GM23338 (cell line): ENCODE results near the gene TANGO2. TPM values are rescaled to one million over a fixed set of nuclear protein-coding genes. Genes with fewer than 3 reads are reported as not detected.

Experiments used
- ATAC-seq: fragments of 200-7000 bp; cut with Tn5 transposase; 3 replicates; pipeline ENCODE4 v1.9.1; 2020
- DNase-seq: peaks from one replicate; pipeline ENCODE4 v3.0.0-alpha.2; 2015; ENCODE audit warnings: low spot score
- H2AFZ ChIP-seq: fragments of 200-600 bp; sonication (generic); 2 replicates; pipeline ENCODE4 v1.8.0; 2016; ENCODE audit warnings: antibody characterized with exemption, mild to moderate bottlenecking, moderate library complexity
- H3F3A ChIP-seq: fragments of 200-600 bp; sonication (generic); replicated peaks from 2 replicates; pipeline ENCODE4 v1.8.0; 2017; ENCODE audit warnings: antibody characterized with exemption, mixed run types, low read depth
- H3K27ac ChIP-seq: fragments of 200-600 bp; sonication (generic); 2 replicates; pipeline ENCODE4 v1.6.1; 2016; ENCODE audit warnings: low read depth
- H3K27me3 ChIP-seq: fragments of 200-600 bp; sonication (generic); 2 replicates; pipeline ENCODE4 v1.8.0; 2016; ENCODE audit warnings: mild to moderate bottlenecking, mixed run types, moderate library complexity; ENCODE audit not compliant: insufficient read depth
- H3K36me3 ChIP-seq: fragments of 200-600 bp; sonication (generic); 2 replicates; pipeline ENCODE4 v1.8.0; 2016; ENCODE audit warnings: mild to moderate bottlenecking; ENCODE audit not compliant: insufficient read depth
- H3K4me1 ChIP-seq: fragments of 200-600 bp; sonication (generic); 2 replicates; pipeline ENCODE4 v1.8.0; 2016; ENCODE audit warnings: mild to moderate bottlenecking, moderate library complexity; ENCODE audit not compliant: insufficient read depth
- H3K4me2 ChIP-seq: fragments of 200-600 bp; sonication (generic); 2 replicates; pipeline ENCODE4 v1.7.1; 2017; ENCODE audit warnings: mixed run types
- H3K4me3 ChIP-seq: fragments of 200-600 bp; sonication (generic); 2 replicates; pipeline ENCODE4 v1.6.1; 2016; ENCODE audit warnings: mixed run types
- H3K79me2 ChIP-seq: fragments of 200-600 bp; sonication (generic); replicated peaks from 2 replicates; pipeline ENCODE4 v1.8.0; 2017; ENCODE audit warnings: mild to moderate bottlenecking; ENCODE audit not compliant: insufficient read depth
- H3K9me2 ChIP-seq: fragments of 200-600 bp; sonication (generic); 2 replicates; pipeline ENCODE4 v1.8.0; 2017; ENCODE audit not compliant: insufficient read depth
- H4K20me1 ChIP-seq: fragments of 200-600 bp; sonication (generic); replicated peaks from 2 replicates; pipeline ENCODE4 v1.8.0; 2017; ENCODE audit warnings: mild to moderate bottlenecking; ENCODE audit not compliant: insufficient read depth
- H3K27ac Mint-ChIP-seq: 2 replicates; pipeline ENCODE4 v1.8.0; 2020; ENCODE audit warnings: inconsistent platforms, mild to moderate bottlenecking, moderate library complexity, mixed read lengths
- H3K27me3 Mint-ChIP-seq: 3 replicates; pipeline ENCODE4 v1.8.0; 2022; ENCODE audit warnings: low read depth, mild to moderate bottlenecking, moderate library complexity, mixed read lengths, inconsistent platforms; ENCODE audit not compliant: insufficient read depth, poor library complexity
- H3K36me3 Mint-ChIP-seq: 3 replicates; pipeline ENCODE4 v1.8.0; 2021; ENCODE audit warnings: low read depth, mild to moderate bottlenecking, inconsistent platforms, moderate library complexity, mixed read lengths
- H3K4me1 Mint-ChIP-seq: 3 replicates; pipeline ENCODE4 v1.8.0; 2020; ENCODE audit warnings: mild to moderate bottlenecking, inconsistent platforms, mixed read lengths
- H3K4me3 Mint-ChIP-seq: 3 replicates; pipeline ENCODE4 v1.8.0; 2021; ENCODE audit warnings: moderate library complexity, mild to moderate bottlenecking, inconsistent platforms, mixed read lengths
- H3K9me3 Mint-ChIP-seq: 3 replicates; pipeline ENCODE4 v1.8.0; 2020; ENCODE audit warnings: moderate library complexity, mild to moderate bottlenecking, inconsistent platforms, mixed read lengths
- CREB1 ChIP-seq: fragments of 250-450 bp; sonication (Bioruptor Pico); IDR thresholded peaks from 2 replicates; pipeline ENCODE4 v1.5.0; 2020; ENCODE audit warnings: low read depth, mild to moderate bottlenecking, moderate library complexity
- CTCF ChIP-seq, 2 experiments: fragments of 200-600 bp in 1 of 2; sonication (generic) in 1 of 2; conservative IDR thresholded peaks; 2 replicates each; pipeline versions ENCODE4 v1.5.1 to v1.6.1; 2016 to 2017; ENCODE audit warnings: antibody characterized with exemption in 2 of 2, low read depth in 2 of 2, mild to moderate bottlenecking in 2 of 2, moderate library complexity in 1 of 2
- EZH2 ChIP-seq: fragments of 200-600 bp; sonication (generic); IDR thresholded peaks from one replicate; pipeline ENCODE4 v1.8.0; 2017; ENCODE audit warnings: antibody characterized with exemption, mild to moderate bottlenecking, low read depth; ENCODE audit not compliant: unreplicated experiment
- EZH2phosphoT487 ChIP-seq: fragments of 200-600 bp; sonication (generic); IDR thresholded peaks from one replicate; pipeline ENCODE4 v1.8.1; 2018; ENCODE audit warnings: antibody characterized with exemption; ENCODE audit not compliant: unreplicated experiment
- JUNB ChIP-seq: IDR thresholded peaks from one replicate; pipeline ENCODE4 v1.6.1; 2016; ENCODE audit warnings: antibody characterized with exemption; ENCODE audit not compliant: unreplicated experiment
- NANOG ChIP-seq: IDR thresholded peaks from 2 replicates; pipeline ENCODE4 v1.6.1; 2016; ENCODE audit warnings: antibody characterized with exemption, borderline replicate concordance
- POLR2AphosphoS5 ChIP-seq: IDR thresholded peaks from 2 replicates; pipeline ENCODE4 v1.6.1; 2016; ENCODE audit warnings: antibody characterized with exemption, low read depth
- STAT1 ChIP-seq: IDR thresholded peaks from one replicate; pipeline ENCODE4 v1.6.1; 2016; ENCODE audit warnings: antibody characterized with exemption; ENCODE audit not compliant: unreplicated experiment
- ZNF114 ChIP-seq: fragments of 250-450 bp; sonication (Bioruptor Pico); IDR thresholded peaks from 2 replicates; pipeline ENCODE4 v1.5.0; 2020; ENCODE audit warnings: mild to moderate bottlenecking, moderate library complexity
- ZNF331 ChIP-seq: fragments of 250-450 bp; sonication (Bioruptor Pico); IDR thresholded peaks from 2 replicates; pipeline ENCODE4 v1.5.0; 2020; ENCODE audit warnings: low read depth, mild to moderate bottlenecking, moderate library complexity
- polyA plus RNA-seq: library from polyadenylated mRNA; unstranded; fragments of >200 nt; fragmentation: Nextera tagmentation; extraction: Ambion mirVana; gene quantifications from 2 replicates; pipeline ENCODE4 v1.2.1, GENCODE V29; 2016
- total RNA-seq: library from RNA; depleted of rRNA; stranded (reverse); fragments of >200 nt; shearing (Covaris generic); gene quantifications from 2 replicates; pipeline ENCODE4 v1.2.3, GENCODE V29; 2014
- TF ChIP-seq, protein P1 (sequence below): fragments of 250-450 bp; sonication (Bioruptor Pico); IDR thresholded peaks from 2 replicates; pipeline ENCODE4 v1.5.0; 2020; ENCODE audit warnings: mild to moderate bottlenecking, moderate library complexity
- TF ChIP-seq, protein P2 (sequence below): IDR thresholded peaks from one replicate; pipeline ENCODE4 v1.6.1; 2018; ENCODE audit warnings: antibody characterized with exemption; ENCODE audit not compliant: unreplicated experiment

Gene TANGO2
- total and polyA plus RNA-seq, 2 experiments from 2014 or later: 6.9 to 15.0 TPM

- TF ChIP-seq ZNF114 (no peak), NANOG (no peak), EZH2 (no peak)
Observed at GRCh38 chr22:19996694-19997384, 24.1 kb upstream of the TANGO2 start (continued).

DNA sequence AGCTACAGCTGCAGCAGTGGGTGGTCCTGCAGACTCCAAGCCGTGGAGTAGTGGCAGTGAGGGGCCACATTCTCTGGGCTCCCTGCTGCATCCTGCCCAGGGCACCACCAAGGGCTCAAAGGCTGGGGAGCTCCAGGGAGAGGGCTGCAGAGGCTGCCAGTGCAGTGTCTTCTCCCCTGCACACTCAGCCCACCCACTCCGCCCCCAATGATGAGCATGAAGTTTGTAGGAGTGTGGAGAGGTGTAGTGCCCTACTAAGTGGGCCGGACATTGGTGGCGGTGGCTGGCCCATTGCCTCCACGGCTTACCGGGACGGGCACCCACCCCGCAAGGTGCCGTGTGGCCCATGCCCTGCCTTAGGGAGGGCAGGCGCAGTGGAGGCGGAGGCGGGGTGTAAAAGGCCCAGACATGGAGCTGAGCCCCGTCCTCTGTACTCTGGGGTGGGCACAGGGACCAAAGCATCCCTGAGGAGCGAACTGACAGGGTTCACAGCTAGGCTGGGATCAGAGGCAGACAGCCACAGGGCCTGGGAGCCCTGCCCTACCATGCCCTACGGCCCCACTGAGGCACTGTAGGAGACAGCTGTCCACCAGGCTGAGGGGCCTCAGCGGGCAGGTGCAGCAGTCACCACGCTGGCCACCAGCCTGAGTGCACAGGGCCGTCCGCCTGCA, 23.2 kb upstream of the TANGO2 start:
- no peaks in the 10 kb centered on the region for H3F3A ChIP-seq
- H4K20me1 ChIP-seq: no peaks in the 10 kb centered on the region; the same call in 1 of the 2 replicates
- no peak for ATAC-seq
- H3K27ac ChIP-seq: no peak overlapping the region
- Mint-ChIP-seq H3K27me3 (peaks cover 9% of the 10 kb centered on the region), H3K4me1 (peaks cover 31% of the 10 kb centered on the region), H3K9me3 (no peaks in the 10 kb centered on the region), H3K36me3 (no peaks in the 10 kb centered on the region), H3K27ac (no peak overlapping the region), H3K4me3 (no peak overlapping the region)
- DNase-seq: no peak
- peaks cover 17% of the 10 kb centered on the region for H3K4me1 ChIP-seq
- no peak overlapping the region for H2AFZ ChIP-seq
- no peak overlapping the region for H3K4me2 ChIP-seq
- no peak overlapping the region for H3K4me3 ChIP-seq
- H3K79me2 ChIP-seq: no peaks in the 10 kb centered on the region
- no peaks in the 10 kb centered on the region for H3K36me3 ChIP-seq
- no peaks in the 10 kb centered on the region for H3K9me2 ChIP-seq
- no peaks in the 10 kb centered on the region for H3K27me3 ChIP-seq
- TF ChIP-seq CTCF (conservative IDR thresholded peaks at IDR 0.05; ENCODE audit: low read depth in 2 of 2): no peak
- TF ChIP-seq EZH2: no peak
- TF ChIP-seq, protein P1, sequence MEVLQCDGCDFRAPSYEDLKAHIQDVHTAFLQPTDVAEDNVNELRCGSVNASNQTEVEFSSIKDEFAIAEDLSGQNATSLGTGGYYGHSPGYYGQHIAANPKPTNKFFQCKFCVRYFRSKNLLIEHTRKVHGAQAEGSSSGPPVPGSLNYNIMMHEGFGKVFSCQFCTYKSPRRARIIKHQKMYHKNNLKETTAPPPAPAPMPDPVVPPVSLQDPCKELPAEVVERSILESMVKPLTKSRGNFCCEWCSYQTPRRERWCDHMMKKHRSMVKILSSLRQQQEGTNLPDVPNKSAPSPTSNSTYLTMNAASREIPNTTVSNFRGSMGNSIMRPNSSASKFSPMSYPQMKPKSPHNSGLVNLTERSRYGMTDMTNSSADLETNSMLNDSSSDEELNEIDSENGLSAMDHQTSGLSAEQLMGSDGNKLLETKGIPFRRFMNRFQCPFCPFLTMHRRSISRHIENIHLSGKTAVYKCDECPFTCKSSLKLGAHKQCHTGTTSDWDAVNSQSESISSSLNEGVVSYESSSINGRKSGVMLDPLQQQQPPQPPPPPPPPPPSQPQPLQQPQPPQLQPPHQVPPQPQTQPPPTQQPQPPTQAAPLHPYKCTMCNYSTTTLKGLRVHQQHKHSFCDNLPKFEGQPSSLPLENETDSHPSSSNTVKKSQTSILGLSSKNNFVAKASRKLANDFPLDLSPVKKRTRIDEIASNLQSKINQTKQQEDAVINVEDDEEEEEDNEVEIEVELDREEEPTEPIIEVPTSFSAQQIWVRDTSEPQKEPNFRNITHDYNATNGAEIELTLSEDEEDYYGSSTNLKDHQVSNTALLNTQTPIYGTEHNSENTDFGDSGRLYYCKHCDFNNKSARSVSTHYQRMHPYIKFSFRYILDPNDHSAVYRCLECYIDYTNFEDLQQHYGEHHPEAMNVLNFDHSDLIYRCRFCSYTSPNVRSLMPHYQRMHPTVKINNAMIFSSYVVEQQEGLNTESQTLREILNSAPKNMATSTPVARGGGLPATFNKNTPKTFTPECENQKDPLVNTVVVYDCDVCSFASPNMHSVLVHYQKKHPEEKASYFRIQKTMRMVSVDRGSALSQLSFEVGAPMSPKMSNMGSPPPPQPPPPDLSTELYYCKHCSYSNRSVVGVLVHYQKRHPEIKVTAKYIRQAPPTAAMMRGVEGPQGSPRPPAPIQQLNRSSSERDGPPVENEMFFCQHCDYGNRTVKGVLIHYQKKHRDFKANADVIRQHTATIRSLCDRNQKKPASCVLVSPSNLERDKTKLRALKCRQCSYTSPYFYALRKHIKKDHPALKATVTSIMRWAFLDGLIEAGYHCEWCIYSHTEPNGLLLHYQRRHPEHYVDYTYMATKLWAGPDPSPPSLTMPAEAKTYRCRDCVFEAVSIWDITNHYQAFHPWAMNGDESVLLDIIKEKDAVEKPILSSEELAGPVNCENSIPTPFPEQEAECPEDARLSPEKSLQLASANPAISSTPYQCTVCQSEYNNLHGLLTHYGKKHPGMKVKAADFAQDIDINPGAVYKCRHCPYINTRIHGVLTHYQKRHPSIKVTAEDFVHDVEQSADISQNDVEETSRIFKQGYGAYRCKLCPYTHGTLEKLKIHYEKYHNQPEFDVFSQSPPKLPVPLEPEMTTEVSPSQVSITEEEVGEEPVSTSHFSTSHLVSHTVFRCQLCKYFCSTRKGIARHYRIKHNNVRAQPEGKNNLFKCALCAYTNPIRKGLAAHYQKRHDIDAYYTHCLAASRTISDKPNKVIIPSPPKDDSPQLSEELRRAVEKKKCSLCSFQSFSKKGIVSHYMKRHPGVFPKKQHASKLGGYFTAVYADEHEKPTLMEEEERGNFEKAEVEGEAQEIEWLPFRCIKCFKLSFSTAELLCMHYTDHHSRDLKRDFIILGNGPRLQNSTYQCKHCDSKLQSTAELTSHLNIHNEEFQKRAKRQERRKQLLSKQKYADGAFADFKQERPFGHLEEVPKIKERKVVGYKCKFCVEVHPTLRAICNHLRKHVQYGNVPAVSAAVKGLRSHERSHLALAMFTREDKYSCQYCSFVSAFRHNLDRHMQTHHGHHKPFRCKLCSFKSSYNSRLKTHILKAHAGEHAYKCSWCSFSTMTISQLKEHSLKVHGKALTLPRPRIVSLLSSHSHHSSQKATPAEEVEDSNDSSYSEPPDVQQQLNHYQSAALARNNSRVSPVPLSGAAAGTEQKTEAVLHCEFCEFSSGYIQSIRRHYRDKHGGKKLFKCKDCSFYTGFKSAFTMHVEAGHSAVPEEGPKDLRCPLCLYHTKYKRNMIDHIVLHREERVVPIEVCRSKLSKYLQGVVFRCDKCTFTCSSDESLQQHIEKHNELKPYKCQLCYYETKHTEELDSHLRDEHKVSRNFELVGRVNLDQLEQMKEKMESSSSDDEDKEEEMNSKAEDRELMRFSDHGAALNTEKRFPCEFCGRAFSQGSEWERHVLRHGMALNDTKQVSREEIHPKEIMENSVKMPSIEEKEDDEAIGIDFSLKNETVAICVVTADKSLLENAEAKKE (CRISPR knock-in tag): no peak
- no peak for TF ChIP-seq NANOG
- TF ChIP-seq ZNF114: no peak
- no peak for TF ChIP-seq ZNF331
- TF ChIP-seq STAT1: no peak
- no peak for TF ChIP-seq CREB1 (CRISPR knock-in tag)
- TF ChIP-seq, protein P2, sequence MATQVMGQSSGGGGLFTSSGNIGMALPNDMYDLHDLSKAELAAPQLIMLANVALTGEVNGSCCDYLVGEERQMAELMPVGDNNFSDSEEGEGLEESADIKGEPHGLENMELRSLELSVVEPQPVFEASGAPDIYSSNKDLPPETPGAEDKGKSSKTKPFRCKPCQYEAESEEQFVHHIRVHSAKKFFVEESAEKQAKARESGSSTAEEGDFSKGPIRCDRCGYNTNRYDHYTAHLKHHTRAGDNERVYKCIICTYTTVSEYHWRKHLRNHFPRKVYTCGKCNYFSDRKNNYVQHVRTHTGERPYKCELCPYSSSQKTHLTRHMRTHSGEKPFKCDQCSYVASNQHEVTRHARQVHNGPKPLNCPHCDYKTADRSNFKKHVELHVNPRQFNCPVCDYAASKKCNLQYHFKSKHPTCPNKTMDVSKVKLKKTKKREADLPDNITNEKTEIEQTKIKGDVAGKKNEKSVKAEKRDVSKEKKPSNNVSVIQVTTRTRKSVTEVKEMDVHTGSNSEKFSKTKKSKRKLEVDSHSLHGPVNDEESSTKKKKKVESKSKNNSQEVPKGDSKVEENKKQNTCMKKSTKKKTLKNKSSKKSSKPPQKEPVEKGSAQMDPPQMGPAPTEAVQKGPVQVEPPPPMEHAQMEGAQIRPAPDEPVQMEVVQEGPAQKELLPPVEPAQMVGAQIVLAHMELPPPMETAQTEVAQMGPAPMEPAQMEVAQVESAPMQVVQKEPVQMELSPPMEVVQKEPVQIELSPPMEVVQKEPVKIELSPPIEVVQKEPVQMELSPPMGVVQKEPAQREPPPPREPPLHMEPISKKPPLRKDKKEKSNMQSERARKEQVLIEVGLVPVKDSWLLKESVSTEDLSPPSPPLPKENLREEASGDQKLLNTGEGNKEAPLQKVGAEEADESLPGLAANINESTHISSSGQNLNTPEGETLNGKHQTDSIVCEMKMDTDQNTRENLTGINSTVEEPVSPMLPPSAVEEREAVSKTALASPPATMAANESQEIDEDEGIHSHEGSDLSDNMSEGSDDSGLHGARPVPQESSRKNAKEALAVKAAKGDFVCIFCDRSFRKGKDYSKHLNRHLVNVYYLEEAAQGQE: no peak
- no peak for TF ChIP-seq EZH2phosphoT487
- TF ChIP-seq POLR2AphosphoS5: no peak
- no peak for TF ChIP-seq JUNB
